PC-3 (cell line): ENCODE data around the gene SLC6A6. TPM values are rescaled to one million over a fixed set of nuclear protein-coding genes. Genes with fewer than 3 reads are reported as not detected.
"Not testable (repeated sequence)": the region's sequence is repeated elsewhere in the genome, so short reads cannot be mapped to it uniquely, and the experiment has no call there.

Source experiments
- ATAC-seq: fragments of 200-7000 bp; cut with Tn5 transposase; 2 replicates; pipeline ENCODE4 v1.9.1; 2020; ENCODE audit warnings: mild to moderate bottlenecking, moderate library complexity
- BruUV-seq: library from RNA; stranded (reverse); fragments of 400-500 nt; replicated peaks from 2 replicates; lab custom pipeline; 2021; lab: Mats Ljungman, UMichigan
- CTCF ChIA-PET: fragments of 300-600 bp; sonication (Branson Sonifier 250); formaldehyde crosslinking; loops from one replicate; lab custom pipeline; 2022; ENCODE audit warnings: antibody characterized with exemption; lab: Charles Lee
- POLR2A ChIA-PET: fragments of 300-600 bp; sonication (Branson Sonifier 250); formaldehyde crosslinking; loops from one replicate; lab custom pipeline; 2022; ENCODE audit warnings: antibody characterized with exemption; ENCODE audit not compliant: unreplicated experiment; lab: Charles Lee
- DNase-seq: peaks from one replicate; pipeline ENCODE4 v3.0.0-alpha.2; 2015
- H2AFZ ChIP-seq: fragments of 300-600 bp; sonication (generic); 2 replicates; pipeline ENCODE4 v1.6.0; 2016; ENCODE audit warnings: antibody characterized with exemption, low read length
- H3F3A ChIP-seq: fragments of 300-600 bp; sonication (generic); one replicate; pipeline ENCODE4 v1.6.0; 2017; ENCODE audit warnings: antibody characterized with exemption, low read length, control low read depth, mild to moderate bottlenecking; ENCODE audit not compliant: unreplicated experiment
- H3K27ac ChIP-seq: fragments of 300-600 bp; sonication (generic); 2 replicates; pipeline ENCODE4 v1.5.1; 2016; ENCODE audit warnings: mild to moderate bottlenecking, low read length
- H3K27me3 ChIP-seq: fragments of 300-600 bp; sonication (generic); 2 replicates; pipeline ENCODE4 v1.6.1; 2016; ENCODE audit warnings: low read length, mixed read lengths
- H3K36me3 ChIP-seq: fragments of 300-600 bp; sonication (generic); 2 replicates; pipeline ENCODE4 v1.6.1; 2016; ENCODE audit warnings: low read depth, mixed run types, low read length, mixed read lengths
- H3K4me1 ChIP-seq: fragments of 300-600 bp; sonication (generic); 2 replicates; pipeline ENCODE4 v1.5.1; 2016; ENCODE audit warnings: low read length; ENCODE audit not compliant: insufficient read depth
- H3K4me2 ChIP-seq: fragments of 300-600 bp; sonication (generic); 2 replicates; pipeline ENCODE4 v1.6.0; 2016; ENCODE audit warnings: low read length
- H3K4me3 ChIP-seq: fragments of 300-600 bp; sonication (generic); 2 replicates; pipeline ENCODE4 v1.5.1; 2016; ENCODE audit warnings: mild to moderate bottlenecking, low read length, mixed read lengths
- H3K79me2 ChIP-seq: fragments of 300-600 bp; sonication (generic); 2 replicates; pipeline ENCODE4 v1.6.1; 2017; ENCODE audit warnings: low read length, mixed read lengths
- H3K9ac ChIP-seq: fragments of 300-600 bp; sonication (generic); 2 replicates; pipeline ENCODE4 v1.6.0; 2016; ENCODE audit warnings: mild to moderate bottlenecking, low read length
- H3K9me2 ChIP-seq: fragments of 300-600 bp; sonication (generic); replicated peaks from 2 replicates; pipeline ENCODE4 v1.6.1; 2016; ENCODE audit warnings: mixed run types, low read length, mixed read lengths
- H3K9me3 ChIP-seq: fragments of 300-600 bp; sonication (generic); 2 replicates; pipeline ENCODE4 v1.6.1; 2016; ENCODE audit warnings: low read length, mixed read lengths
- H4K20me1 ChIP-seq: fragments of 300-600 bp; sonication (generic); 2 replicates; pipeline ENCODE4 v1.6.1; 2016; ENCODE audit warnings: low read length, mixed read lengths
- EZH2 ChIP-seq: fragments of 300-600 bp; sonication (generic); IDR thresholded peaks from one replicate; pipeline ENCODE4 v1.6.1; 2017; ENCODE audit warnings: antibody characterized with exemption, mild to moderate bottlenecking, low read length; ENCODE audit not compliant: unreplicated experiment
- EZH2phosphoT487 ChIP-seq: fragments of 300-600 bp; sonication (generic); IDR thresholded peaks from 2 replicates; pipeline ENCODE4 v1.6.1; 2018; ENCODE audit warnings: mild to moderate bottlenecking, antibody characterized with exemption, low read length, borderline replicate concordance
- intact Hi-C: fragments of 100-400 bp; cut with micrococcal nuclease; formaldehyde crosslinking; loops from 2 replicates; pipeline ENCODE4 v1.9.0; 2023
- total RNA-seq: library from RNA; depleted of rRNA; stranded (reverse); fragments of >200 nt; gene quantifications from 2 replicates; pipeline ENCODE4 v1.2.3, GENCODE V29; 2014
- TF ChIP-seq, protein P1 (sequence below): fragments of 300-600 bp; sonication (generic); conservative IDR thresholded peaks from 2 replicates; pipeline ENCODE4 v1.5.1; 2017; ENCODE audit warnings: antibody characterized with exemption, low read depth, mild to moderate bottlenecking, low read length

The SLC6A6 gene
- total RNA-seq, 1 experiment from 2014 or later: 28.1 TPM

DNA sequence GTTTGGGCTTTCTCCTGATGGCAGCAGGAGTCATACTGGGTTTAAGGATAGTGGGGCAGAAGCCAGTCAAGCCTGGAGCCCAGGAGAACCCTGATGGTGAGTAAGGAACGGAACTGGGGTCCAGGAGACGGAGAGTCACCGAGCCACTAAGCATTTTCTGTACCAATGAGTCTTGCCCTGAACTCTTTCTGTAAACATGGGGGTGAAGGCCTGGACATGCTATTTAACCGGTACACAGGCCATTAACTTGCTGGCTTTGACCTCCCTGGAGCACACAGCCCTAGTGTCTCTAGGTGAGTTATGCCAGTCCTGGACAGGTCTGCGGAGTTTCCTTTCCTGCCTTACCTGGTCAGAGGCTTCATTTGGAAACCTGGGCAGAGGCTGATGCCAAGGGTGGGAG, 3.9 kb downstream of the SLC6A6 start:
- no peak overlapping the region for H3K4me3 ChIP-seq
- intact Hi-C loops: no loop called here
- TF ChIP-seq, protein P1, sequence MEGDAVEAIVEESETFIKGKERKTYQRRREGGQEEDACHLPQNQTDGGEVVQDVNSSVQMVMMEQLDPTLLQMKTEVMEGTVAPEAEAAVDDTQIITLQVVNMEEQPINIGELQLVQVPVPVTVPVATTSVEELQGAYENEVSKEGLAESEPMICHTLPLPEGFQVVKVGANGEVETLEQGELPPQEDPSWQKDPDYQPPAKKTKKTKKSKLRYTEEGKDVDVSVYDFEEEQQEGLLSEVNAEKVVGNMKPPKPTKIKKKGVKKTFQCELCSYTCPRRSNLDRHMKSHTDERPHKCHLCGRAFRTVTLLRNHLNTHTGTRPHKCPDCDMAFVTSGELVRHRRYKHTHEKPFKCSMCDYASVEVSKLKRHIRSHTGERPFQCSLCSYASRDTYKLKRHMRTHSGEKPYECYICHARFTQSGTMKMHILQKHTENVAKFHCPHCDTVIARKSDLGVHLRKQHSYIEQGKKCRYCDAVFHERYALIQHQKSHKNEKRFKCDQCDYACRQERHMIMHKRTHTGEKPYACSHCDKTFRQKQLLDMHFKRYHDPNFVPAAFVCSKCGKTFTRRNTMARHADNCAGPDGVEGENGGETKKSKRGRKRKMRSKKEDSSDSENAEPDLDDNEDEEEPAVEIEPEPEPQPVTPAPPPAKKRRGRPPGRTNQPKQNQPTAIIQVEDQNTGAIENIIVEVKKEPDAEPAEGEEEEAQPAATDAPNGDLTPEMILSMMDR: no peak
- TF ChIP-seq EZH2 (no peak), EZH2phosphoT487 (no peak)
- no peak overlapping the region for H3K9ac ChIP-seq
- H3K9me2 ChIP-seq: no peaks in the 10 kb centered on the region
- POLR2A ChIA-PET: no interaction called here
- DNase-seq: no peak
- H2AFZ ChIP-seq: no peak overlapping the region
- ATAC-seq: no peak
- H3K27ac ChIP-seq: no peak overlapping the region
- no peak overlapping the region for H3K4me2 ChIP-seq
- peaks cover 84% of the 10 kb centered on the region for H3K79me2 ChIP-seq
- no peaks in the 10 kb centered on the region for H3K36me3 ChIP-seq
- no peaks in the 10 kb centered on the region for H3F3A ChIP-seq
- peaks cover 54% of the 10 kb centered on the region for H3K4me1 ChIP-seq
- CTCF ChIA-PET: no interaction called here
- no TSS peak for BruUV-seq
- H3K9me3 ChIP-seq: no peaks in the 10 kb centered on the region
- peaks cover 22% of the 10 kb centered on the region for H4K20me1 ChIP-seq
- H3K27me3 ChIP-seq: no peaks in the 10 kb centered on the region

DNA sequence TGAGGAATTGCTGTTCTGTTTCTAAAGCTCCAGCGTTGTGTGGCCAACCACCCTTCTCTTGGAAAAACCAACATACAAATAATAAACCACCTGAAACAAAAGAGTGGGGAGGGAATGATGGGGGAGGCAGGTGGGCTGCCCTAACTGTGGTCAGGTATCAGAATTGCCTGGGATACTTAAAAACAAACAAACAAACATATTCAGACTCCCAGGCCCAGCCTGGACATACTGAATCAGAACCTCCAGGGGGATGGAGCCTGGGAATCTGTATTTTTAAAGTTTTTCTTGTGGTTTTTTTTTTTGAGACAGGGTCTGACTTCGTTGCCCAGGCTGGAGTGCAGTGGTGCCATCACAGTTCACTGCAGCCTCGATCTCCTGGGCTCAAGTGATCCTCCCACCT, 4.4 kb downstream of the SLC6A6 start:
- Histone ChIP-seq H3K79me2 (peaks cover 88% of the 10 kb centered on the region), H3K27me3 (no peaks in the 10 kb centered on the region), H3K9me2 (no peaks in the 10 kb centered on the region), H3K4me3 (no peak overlapping the region), H3F3A (no peaks in the 10 kb centered on the region), H2AFZ (no peak overlapping the region), H3K4me2 (no peak overlapping the region), H3K27ac (no peak overlapping the region), H3K9ac (no peak overlapping the region), H4K20me1 (peaks cover 22% of the 10 kb centered on the region), H3K36me3 (no peaks in the 10 kb centered on the region), H3K9me3 (no peaks in the 10 kb centered on the region), H3K4me1 (peaks cover 55% of the 10 kb centered on the region)
- no TSS peak for BruUV-seq
- TF ChIP-seq EZH2 (no peak), EZH2phosphoT487 (no peak)
- TF ChIP-seq, protein P1: no peak
- CTCF ChIA-PET: no interaction called here
- ATAC-seq: no peak
- POLR2A ChIA-PET: no interaction called here
- no peak for DNase-seq
- intact Hi-C loops: no loop called here

DNA sequence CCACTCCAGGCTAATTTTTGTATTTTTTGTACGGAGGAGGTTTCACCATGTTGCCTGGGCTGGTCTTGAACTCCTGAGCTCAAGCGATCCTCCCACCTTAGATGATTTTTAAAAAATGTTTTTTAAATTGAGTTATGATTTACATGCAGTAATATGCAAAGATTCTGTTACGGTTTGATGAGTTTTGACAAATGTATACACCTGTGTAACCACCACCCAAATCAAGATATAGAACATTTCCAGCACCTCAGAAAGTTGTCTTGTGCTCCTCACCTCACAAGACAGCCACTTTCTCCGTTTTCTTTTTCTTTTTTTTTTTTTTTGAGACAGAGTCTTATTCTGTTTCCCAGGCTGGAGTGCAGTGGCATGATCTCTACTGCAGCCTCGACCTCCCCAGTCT, 4.8 kb downstream of the SLC6A6 start:
- POLR2A ChIA-PET: no interaction called here

DNA sequence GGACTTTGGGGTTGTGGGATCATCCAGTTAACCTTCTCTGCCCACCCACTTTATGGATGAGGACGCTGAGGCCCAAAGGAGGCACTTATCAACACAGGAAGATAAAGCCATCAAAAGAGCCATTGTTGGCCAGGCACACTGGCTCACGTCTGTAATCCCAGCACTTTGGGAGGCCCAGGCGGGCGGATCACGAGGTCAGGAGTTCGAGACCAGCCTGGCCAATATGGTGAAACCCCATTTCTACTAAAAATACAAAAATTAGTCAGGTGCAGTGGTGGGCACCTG, 7.3 kb downstream of the SLC6A6 start:
- DNase-seq, H3K4me3 ChIP-seq, H3F3A ChIP-seq, POLR2A ChIA-PET, H3K27me3 ChIP-seq, ATAC-seq, H2AFZ ChIP-seq, H3K27ac ChIP-seq, H3K9me3 ChIP-seq, intact Hi-C loops, H3K4me2 ChIP-seq, H3K36me3 ChIP-seq, H3K9ac ChIP-seq, H3K9me2 ChIP-seq, CTCF ChIA-PET, BruUV-seq: not testable (repeated sequence)
- Histone ChIP-seq H3K79me2 (peaks cover 88% of the 10 kb centered on the region), H3K4me1 (peaks cover 70% of the 10 kb centered on the region), H4K20me1 (peaks cover 10% of the 10 kb centered on the region)

More for the DNA sequence above, 4.8 kb downstream of the SLC6A6 start:
- Histone ChIP-seq H3K27ac (no peak overlapping the region), H3K27me3 (no peaks in the 10 kb centered on the region), H2AFZ (no peak overlapping the region), H3K9ac (no peak overlapping the region), H3K9me2 (no peaks in the 10 kb centered on the region), H4K20me1 (peaks cover 22% of the 10 kb centered on the region), H3K4me1 (peaks cover 57% of the 10 kb centered on the region), H3K9me3 (no peaks in the 10 kb centered on the region), H3K36me3 (no peaks in the 10 kb centered on the region), H3K79me2 (peaks cover 92% of the 10 kb centered on the region), H3K4me2 (no peak overlapping the region), H3K4me3 (no peak overlapping the region), H3F3A (no peaks in the 10 kb centered on the region)
- BruUV-seq: no TSS peak
- intact Hi-C loops: no loop called here
- no peak for DNase-seq
- no peak for ATAC-seq
- CTCF ChIA-PET: interaction anchor here (0.6 kb wide), 1 partner anchor 15 kb away, joined by 5 read pairs; no protein-coding TSS in a partner anchor
- TF ChIP-seq EZH2phosphoT487: no peak
- TF ChIP-seq, protein P1: no peak
- TF ChIP-seq EZH2: no peak
